Fibroblast of the aortic adventitia (primary cell): ENCODE results near the gene ZIK1. TPM values are rescaled to one million over a fixed set of nuclear protein-coding genes. Genes with fewer than 3 reads are reported as not detected.

ENCODE experiments used
- DNase-seq: peaks from one replicate; pipeline ENCODE4 v3.0.0-alpha.2; 2010; ENCODE audit warnings: low read depth
- H3K4me3 ChIP-seq: 2 replicates; pipeline ENCODE4 v1.5.1; 2011; ENCODE audit warnings: low read depth, mild to moderate bottlenecking, control low read depth, low read length, moderate library complexity
- CTCF ChIP-seq: IDR thresholded peaks from 2 replicates; pipeline ENCODE4 v1.5.1; 2011; ENCODE audit warnings: mild to moderate bottlenecking, low read length, control low read depth, inconsistent platforms; ENCODE audit not compliant: insufficient read depth
- total RNA-seq: library from RNA; depleted of rRNA; stranded (reverse); fragments of >200 nt; gene quantifications from 2 replicates; pipeline ENCODE4 v1.2.3, GENCODE V29; 2012; ENCODE audit warnings: low replicate concordance

Gene ZIK1
- total RNA-seq, 1 donor = 11.0 TPM

DNA sequence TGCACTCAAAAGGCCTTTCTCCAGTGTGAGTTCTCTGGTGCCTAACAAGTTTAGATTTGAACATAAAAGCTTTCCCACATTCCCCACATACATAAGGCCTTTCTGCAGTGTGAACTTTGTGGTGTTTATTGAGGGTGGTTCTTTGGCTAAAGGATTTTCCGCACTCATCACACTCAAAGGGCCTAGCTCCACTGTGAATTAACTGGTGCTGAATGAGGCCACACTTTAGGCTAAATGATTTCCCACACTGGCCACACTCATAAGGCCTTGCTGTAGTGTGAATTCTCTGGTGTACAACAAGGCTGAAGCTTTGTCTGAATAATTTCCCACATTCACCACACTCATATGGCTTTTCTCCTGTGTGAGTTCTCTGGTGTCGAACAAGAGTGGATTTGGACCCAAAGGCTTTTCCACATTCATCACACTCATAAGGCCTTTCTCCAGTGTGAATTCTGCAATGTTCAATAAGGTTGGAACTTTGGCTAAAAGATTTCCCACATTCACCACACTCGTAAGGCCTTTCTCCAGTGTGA is 11.5 kb upstream of the ZIK1 start:
- no peak for DNase-seq
- no peak overlapping the region for H3K4me3 ChIP-seq
- TF ChIP-seq CTCF = no peak

DNA sequence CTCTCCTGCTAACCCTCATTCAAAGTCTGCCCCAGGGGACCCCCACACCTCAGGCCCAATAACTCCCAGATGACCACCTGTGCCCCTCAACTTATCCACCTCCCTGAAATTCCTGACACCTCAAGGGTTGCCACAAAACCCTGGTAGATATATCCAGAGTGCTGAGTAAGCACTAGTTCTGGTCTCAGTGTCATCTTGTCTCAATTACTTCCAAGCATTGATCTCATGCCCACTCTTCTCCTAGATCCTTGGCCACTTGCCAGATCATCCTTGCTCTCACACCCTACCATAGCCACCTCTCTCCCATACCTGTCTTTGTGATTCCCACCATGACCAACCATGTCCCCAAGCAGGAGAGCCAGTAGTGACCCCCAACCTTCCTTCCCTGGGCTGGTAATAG is 7.3 kb upstream of the ZIK1 start:
- DNase-seq = no peak
- no peak for TF ChIP-seq CTCF
- H3K4me3 ChIP-seq = no peak overlapping the region

- peak within 1 kb of the TSS; percentile 90 for H3K4me3 ChIP-seq
- TF ChIP-seq CTCF = peak; percentile 3
- peak; percentile 99 for DNase-seq
Observed at GRCh38 chr19:57578487-57579205, 5.3 kb upstream of the ZIK1 start, which contains the start of gene ZNF416. ZNF416 (minus strand) TSS chr19:57578911; CDS start chr19:57578704, 207 bp downstream.

- no peak overlapping the region for H3K4me3 ChIP-seq
- no peak for DNase-seq
- no peak for TF ChIP-seq CTCF
Observed at GRCh38 chr19:57583104-57583520, 833 bp upstream of the ZIK1 start.

- H3K4me3 ChIP-seq = no peak overlapping the region
- DNase-seq = peak; percentile 53
- no peak for TF ChIP-seq CTCF
Observed at GRCh38 chr19:57587529-57587928, 3.6 kb downstream of the ZIK1 start.

DNA sequence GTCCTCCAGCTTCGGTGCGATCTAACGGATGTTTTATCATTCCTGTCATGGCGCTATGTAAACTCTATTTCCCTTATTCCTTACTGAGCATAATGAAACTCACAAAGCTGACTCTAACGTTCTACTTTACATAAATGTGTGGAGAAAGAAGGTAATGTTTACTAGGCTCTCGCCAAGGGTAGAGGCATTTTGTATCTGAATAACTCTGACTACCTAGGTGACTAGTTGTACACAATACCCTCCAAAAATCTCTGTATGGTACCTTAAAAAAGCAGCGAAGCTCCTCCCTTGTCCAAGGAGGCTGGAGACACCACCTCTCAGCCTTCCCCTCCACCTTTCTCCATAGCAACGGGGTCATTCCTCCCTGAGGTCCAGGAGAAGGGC is 15.4 kb downstream of the ZIK1 start:
- H3K4me3 ChIP-seq = peak overlapping the region; percentile 85

More for the DNA sequence above, 15.4 kb downstream of the ZIK1 start:
- DNase-seq = no peak
- TF ChIP-seq CTCF = no peak
